GM12873 (cell line): ENCODE results near the gene PACSIN1.

Experiments
- CTCF ChIP-seq: IDR thresholded peaks from 2 replicates; pipeline ENCODE4 v1.5.1; 2012; ENCODE audit warnings: low read depth, mild to moderate bottlenecking, moderate library complexity, low read length, control low read depth; ENCODE audit not compliant: insufficient read depth; ENCODE audit errors: missing control alignments

The PACSIN1 gene

DNA sequence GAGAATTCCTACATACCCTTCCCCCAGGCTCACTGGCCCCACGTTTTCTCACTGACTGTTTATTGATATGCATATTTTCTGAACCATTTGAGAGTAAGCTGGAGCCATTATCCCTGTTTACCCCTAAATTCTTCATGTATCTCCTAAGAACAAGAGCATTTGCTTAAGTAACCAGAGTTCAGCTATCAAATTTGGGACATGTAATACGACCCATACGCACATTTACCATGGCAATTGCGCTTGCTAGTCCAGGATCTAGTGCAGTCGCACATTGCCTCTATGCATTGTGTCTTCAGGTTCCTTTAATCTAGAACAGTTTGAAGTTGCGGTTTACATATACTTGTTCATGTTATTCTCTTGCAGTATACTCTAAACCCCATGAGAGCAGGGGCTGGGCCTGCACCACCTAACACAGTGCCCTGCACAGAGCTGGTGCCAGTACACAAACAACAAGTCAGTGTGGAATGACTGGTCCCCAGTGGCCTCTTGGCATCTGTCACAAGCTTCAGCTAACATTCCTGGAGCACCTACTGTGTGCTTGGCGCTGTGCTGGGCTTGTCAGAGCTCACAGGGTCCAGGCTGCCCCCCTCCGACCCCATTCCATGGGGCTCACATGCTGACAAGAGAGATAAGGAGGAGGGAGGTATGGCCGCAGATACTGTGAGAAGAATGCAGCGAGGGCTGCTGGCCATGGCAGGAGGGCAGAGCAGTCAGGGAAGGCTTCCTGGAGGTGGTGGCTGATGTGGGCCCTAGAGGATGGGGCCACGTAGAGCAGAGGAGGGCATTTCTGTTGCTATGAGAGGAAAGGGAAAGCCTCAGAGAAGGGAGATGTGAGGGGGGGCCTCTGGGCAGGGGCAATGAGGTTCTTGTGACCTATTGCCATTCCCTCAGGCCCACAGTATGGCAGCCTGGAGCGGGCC is 62.1 kb downstream of the PACSIN1 start:
- TF ChIP-seq CTCF, result no peak

- TF ChIP-seq CTCF, result no peak
Measured at GRCh38 chr6:34528996-34529664, 63.3 kb downstream of the PACSIN1 start.

DNA sequence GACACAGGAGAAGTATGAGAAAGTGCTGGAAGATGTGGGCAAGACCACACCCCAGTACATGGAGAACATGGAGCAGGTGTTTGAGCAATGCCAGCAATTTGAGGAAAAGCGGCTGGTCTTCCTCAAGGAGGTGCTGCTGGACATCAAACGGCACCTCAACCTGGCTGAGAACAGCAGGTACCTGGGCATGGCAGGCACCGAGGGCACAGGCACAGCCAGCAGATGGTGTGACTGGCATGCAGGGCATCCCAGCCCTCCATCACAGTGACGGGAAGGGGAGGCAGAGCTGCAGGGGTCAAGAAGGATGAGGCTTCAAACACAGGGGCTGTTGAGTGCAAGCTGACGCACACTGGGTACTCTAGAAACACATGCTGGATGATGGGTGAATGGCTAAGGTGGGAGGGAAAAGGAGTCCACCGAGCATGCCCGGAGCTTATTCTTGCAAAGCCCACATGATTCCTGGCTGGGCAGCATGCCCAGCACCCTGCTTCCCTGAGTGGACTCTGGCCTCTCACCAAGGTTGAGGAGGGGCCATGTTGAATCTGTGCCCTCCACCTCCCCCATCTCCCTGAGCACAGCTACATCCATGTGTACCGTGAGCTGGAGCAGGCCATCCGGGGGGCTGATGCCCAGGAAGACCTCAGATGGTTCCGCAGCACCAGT is 63.9 kb downstream of the PACSIN1 start:
- no peak for TF ChIP-seq CTCF

DNA sequence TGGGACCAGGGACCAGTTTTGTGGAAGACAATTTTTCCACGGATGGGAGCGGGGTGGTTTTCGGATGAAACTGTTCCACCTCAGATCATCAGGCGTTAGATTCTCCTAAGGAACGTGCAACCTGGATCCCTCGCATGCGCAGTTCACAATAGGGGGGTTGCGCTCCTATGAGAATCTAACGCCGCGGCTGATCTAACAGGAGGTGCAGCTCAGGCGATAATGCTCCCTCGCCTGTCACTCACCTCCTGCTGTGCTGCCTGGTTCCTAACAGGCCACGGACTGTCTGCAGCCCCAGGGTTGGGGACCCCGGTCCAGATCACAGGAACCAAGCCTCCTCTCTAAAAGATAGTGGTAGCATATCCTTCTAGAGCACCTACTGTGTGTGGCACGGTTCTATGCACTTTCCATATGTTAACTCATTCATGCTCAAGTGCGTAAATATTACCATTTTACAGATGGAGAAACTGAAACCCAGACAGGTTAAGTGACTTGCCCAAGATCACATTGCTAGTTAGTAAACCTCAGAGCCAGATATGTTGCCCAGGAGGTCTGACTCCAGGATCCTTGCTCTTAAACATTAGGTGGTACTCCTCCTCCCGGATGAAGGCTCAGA is 65.0 kb downstream of the PACSIN1 start:
- TF ChIP-seq CTCF, result no peak

DNA sequence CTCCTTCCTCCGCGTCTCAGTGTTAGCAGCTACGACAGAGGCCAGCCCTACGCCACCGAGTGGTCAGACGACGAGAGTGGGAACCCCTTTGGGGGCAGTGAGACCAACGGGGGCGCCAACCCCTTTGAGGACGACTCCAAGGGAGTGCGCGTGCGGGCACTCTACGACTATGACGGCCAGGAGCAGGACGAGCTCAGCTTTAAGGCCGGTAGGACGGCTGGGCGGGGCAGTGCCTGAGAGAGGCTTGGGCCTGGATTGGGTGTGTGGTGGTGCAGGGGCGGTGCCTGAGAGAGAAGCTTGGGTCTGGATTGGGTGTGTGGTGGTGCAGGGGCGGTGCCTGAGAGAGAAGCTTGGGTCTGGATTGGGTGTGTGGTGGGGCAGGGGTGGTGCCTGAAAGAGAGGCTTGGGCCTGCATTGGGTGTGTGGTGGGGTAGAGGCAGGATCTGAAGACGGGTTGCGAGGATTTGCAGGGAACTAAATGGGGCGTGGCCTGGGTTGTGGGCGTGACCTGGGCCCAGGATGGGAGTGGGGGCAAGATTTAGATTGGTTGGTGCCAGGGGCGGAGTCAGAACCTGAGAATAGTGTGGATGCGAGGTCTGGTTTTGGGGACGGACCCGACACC is 65.8 kb downstream of the PACSIN1 start:
- no peak for TF ChIP-seq CTCF

- TF ChIP-seq CTCF, result no peak
Measured at GRCh38 chr6:34532230-34532629, 66.4 kb downstream of the PACSIN1 start.
